Spleen (tissue), 7 donors: ENCODE results near the gene NRXN2.

Experiments used
- CTCF ChIP-seq, 11 experiments: fragments of 200-600 bp in 7 of 11; fragments of 450-650 bp in 4 of 11; sonication (generic) in 4 of 11; IDR thresholded peaks in 8 of 11; conservative IDR thresholded peaks in 3 of 11; 1 replicate in 7 of 11; 2 replicates in 4 of 11; pipeline versions ENCODE4 v1.4.0 to v1.8.0; 2016 to 2021; ENCODE audit warnings: antibody characterized with exemption in 11 of 11, inconsistent platforms in 4 of 11, mild to moderate bottlenecking in 1 of 11
- POLR2A ChIP-seq, 3 donors: fragments of 450-650 bp; IDR thresholded peaks; one replicate each; pipeline ENCODE4 v1.5.1; 2017; ENCODE audit warnings: antibody characterized with exemption in 3 of 3, mild to moderate bottlenecking in 1 of 3
- donor health status: DM: no; HTN: no; CAD: no; lungs with moderate emphysema.
- donor health status: DM: no; HTN: no; CAD: no.
- donor health status: DM: no; HTN: no; CAD: no.

- TF ChIP-seq CTCF (IDR thresholded peaks at IDR 0.05 in 8 of 11, conservative IDR thresholded peaks at IDR 0.05 in 3 of 11) (no peak), POLR2A (IDR thresholded peaks at IDR 0.05) (no peak)
These were observed 79.6 kb downstream of the NRXN2 start for GRCh38 chr11:64643256-64643881.
